K562 (cell line): ENCODE measurements around the gene FRMD5. TPM values are rescaled to one million over a fixed set of nuclear protein-coding genes. Genes with fewer than 3 reads are reported as not detected.

Experiments used
- ATAC-seq: fragments of 200-7000 bp; cut with Tn5 transposase; 3 replicates; pipeline ENCODE4 v1.9.1; 2020; ENCODE audit warnings: moderate library complexity
- BruUV-seq: library from RNA; stranded (reverse); fragments of 400-500 nt; replicated peaks from 2 replicates; lab custom pipeline; 2021; lab: Mats Ljungman, UMichigan
- CTCF ChIA-PET: fragments of 300-600 bp; formaldehyde crosslinking; extraction: SDS; loops from one replicate; lab custom pipeline; 2021; ENCODE audit warnings: low intra/inter-chr PET ratio; lab: Yijun Ruan, JAX
- POLR2A ChIA-PET: fragments of 300-600, 350-650 bp; sonication (Branson Sonifier 250); formaldehyde crosslinking; extraction: SDS; loops from one replicate; lab custom pipeline; 2021; ENCODE audit warnings: antibody characterized with exemption, inconsistent platforms; lab: Yijun Ruan, JAX
- DNase-seq, 4 experiments: peaks; one replicate each; pipeline versions ENCODE4 v3.0.0 to v3.0.0-alpha.2; 2011 to 2018; ENCODE audit warnings: low spot score in 3 of 4, mixed read lengths in 3 of 4; ENCODE audit errors: extremely low read depth in 1 of 4
- FAIRE-seq: peaks from 2 replicates; lab custom pipeline; 2011; peaks lifted over from hg19 to GRCh38; lab: Jason Lieb, UNC
- H2AFZ ChIP-seq: 2 replicates; pipeline ENCODE4 v1.6.0; 2011; ENCODE audit warnings: low read depth, low read length, control low read depth, inconsistent platforms
- H3K27ac ChIP-seq: fragments of 200-600 bp; 3 replicates; pipeline ENCODE4 v1.8.0; 2011; ENCODE audit warnings: low read depth, mild to moderate bottlenecking, control low read depth, inconsistent platforms, low read length, moderate library complexity, mixed read lengths; ENCODE audit errors: extremely low read depth
- H3K27me3 ChIP-seq, 2 experiments: fragments of 300-600 bp in 1 of 2; 2 replicates in 1 of 2; 3 replicates in 1 of 2; pipeline versions ENCODE4 v1.6.0 to v1.8.0; 2011; ENCODE audit warnings: inconsistent platforms in 2 of 2, low read length in 2 of 2, mild to moderate bottlenecking in 1 of 2, mixed read lengths in 1 of 2, moderate library complexity in 1 of 2; ENCODE audit not compliant: control insufficient read depth in 2 of 2, insufficient read depth in 2 of 2
- H3K36me3 ChIP-seq: fragments of 300-600 bp; 3 replicates; pipeline ENCODE4 v1.8.0; 2011; ENCODE audit warnings: mild to moderate bottlenecking, low read length, inconsistent platforms; ENCODE audit not compliant: control insufficient read depth, insufficient read depth
- H3K4me1 ChIP-seq, 2 experiments: fragments of 200-600 bp in 1 of 2; replicated peaks in 1 of 2; 2 replicates in 1 of 2; 3 replicates in 1 of 2; pipeline versions ENCODE4 v1.5.1 to v1.8.0; 2011; ENCODE audit warnings: inconsistent platforms in 2 of 2, low read length in 2 of 2, mild to moderate bottlenecking in 1 of 2, mixed read lengths in 1 of 2, moderate library complexity in 1 of 2; ENCODE audit not compliant: control insufficient read depth in 2 of 2, insufficient read depth in 2 of 2
- H3K4me2 ChIP-seq: 2 replicates; pipeline ENCODE4 v1.6.1; 2011; ENCODE audit warnings: low read length, control low read depth, inconsistent platforms, mixed read lengths; ENCODE audit not compliant: insufficient read depth
- H3K4me3 ChIP-seq: fragments of 200-600 bp; sonication (generic), shearing (Covaris generic); 2 replicates; pipeline ENCODE4 v1.5.1; 2016; ENCODE audit warnings: control low read depth, inconsistent platforms
- H3K79me2 ChIP-seq: fragments of 200-600 bp; 3 replicates; pipeline ENCODE4 v1.8.0; 2011; ENCODE audit warnings: low read length, inconsistent platforms; ENCODE audit not compliant: control insufficient read depth, insufficient read depth
- H3K9ac ChIP-seq, 2 experiments: 2 replicates each; pipeline versions ENCODE4 v1.6.0 to v1.6.1; 2011; ENCODE audit warnings: low read depth in 2 of 2, low read length in 2 of 2, control low read depth in 1 of 2, inconsistent platforms in 1 of 2, mild to moderate bottlenecking in 1 of 2, mixed read lengths in 1 of 2; ENCODE audit not compliant: insufficient read depth in 1 of 2
- H3K9me1 ChIP-seq: one replicate; pipeline ENCODE4 v1.6.0; 2011; ENCODE audit warnings: inconsistent platforms, mild to moderate bottlenecking, low read length, moderate library complexity; ENCODE audit not compliant: control insufficient read depth, insufficient read depth
- H3K9me3 ChIP-seq: replicated peaks from 2 replicates; pipeline ENCODE4 v1.5.1; 2011; ENCODE audit warnings: low read depth, low read length, inconsistent platforms; ENCODE audit not compliant: control insufficient read depth, insufficient read depth
- H4K20me1 ChIP-seq: replicated peaks from 2 replicates; pipeline ENCODE4 v1.6.1; 2011; ENCODE audit warnings: low read length, inconsistent platforms, mixed read lengths; ENCODE audit not compliant: control insufficient read depth, insufficient read depth
- ERF ChIP-seq: fragments of 450-650 bp; formaldehyde crosslinking; IDR thresholded peaks from 2 replicates; pipeline ENCODE4 v1.4.0; 2020; ENCODE audit warnings: mild to moderate bottlenecking, mixed read lengths
- FOSL1 ChIP-seq: fragments of 200-800 bp; sonication (Bioruptor generic); conservative IDR thresholded peaks from 2 replicates; pipeline ENCODE4 v1.6.1; 2016; ENCODE audit warnings: missing genetic modification characterization, missing compliant biosample characterization
- GABPB1 ChIP-seq: sonication (generic); formaldehyde crosslinking; IDR thresholded peaks from 2 replicates; pipeline ENCODE4 v1.8.0; 2022; ENCODE audit warnings: mild to moderate bottlenecking, missing genetic modification reagents
- IRF2 ChIP-seq: sonication (generic); formaldehyde crosslinking; IDR thresholded peaks from 2 replicates; pipeline ENCODE4 v1.8.1; 2022; ENCODE audit warnings: mild to moderate bottlenecking, missing genetic modification reagents
- PHB2 ChIP-seq: fragments of 450-650 bp; IDR thresholded peaks from 2 replicates; pipeline ENCODE4 v1.6.1; 2017; ENCODE audit warnings: low read depth
- RBM15 ChIP-seq: fragments of 200-400 bp; formaldehyde crosslinking; IDR thresholded peaks from 2 replicates; pipeline ENCODE4 v1.6.1; 2018; ENCODE audit warnings: mild to moderate bottlenecking, low read length, moderate library complexity; ENCODE audit not compliant: insufficient read depth
- SMARCC2 ChIP-seq: fragments of 450-650 bp; IDR thresholded peaks from 2 replicates; pipeline ENCODE4 v1.6.1; 2017; ENCODE audit warnings: antibody characterized with exemption, moderate library complexity, mild to moderate bottlenecking, low read depth
- U2AF1 ChIP-seq: fragments of 200-400 bp; formaldehyde crosslinking; optimal IDR thresholded peaks from 2 replicates; pipeline ENCODE3; 2017; ENCODE audit warnings: mild to moderate bottlenecking, low read depth, low read length, moderate library complexity
- ZBTB7A ChIP-seq: IDR thresholded peaks from 2 replicates; pipeline ENCODE4 v1.6.1; 2011; ENCODE audit warnings: low read depth, mild to moderate bottlenecking, low read length, moderate library complexity, borderline replicate concordance; ENCODE audit not compliant: control insufficient read depth
- ZNF23 ChIP-seq: fragments of 250-450 bp; sonication (Bioruptor Pico); IDR thresholded peaks from 2 replicates; pipeline ENCODE4 v1.4.0; 2020; ENCODE audit warnings: mild to moderate bottlenecking
- ZSCAN32 ChIP-seq: fragments of 450-650 bp; formaldehyde crosslinking; IDR thresholded peaks from 2 replicates; pipeline ENCODE4 v1.4.0; 2020; ENCODE audit warnings: mild to moderate bottlenecking, moderate library complexity
- WGBS: fragments of 100-300 bp; shearing (Covaris generic); methylation state at CpG from one replicate; pipeline ENCODE4 v1.1.6; 2016; ENCODE audit warnings: low coverage, mixed read lengths; ENCODE audit not compliant: insufficient coverage; ENCODE audit errors: missing lambda C conversion rate; 5-methylcytosine and 5-hydroxymethylcytosine counted together
- in situ Hi-C: fragments of 300-500 bp; cut with MboI; formaldehyde crosslinking; loops from 4 replicates; pipeline ENCODE4 v1.15.0; 2018; ENCODE audit warnings: inconsistent platforms, mixed read lengths
- intact Hi-C: fragments of 100-400 bp; cut with micrococcal nuclease; formaldehyde crosslinking; loops from 2 replicates; pipeline ENCODE4 v1.14.2; 2022
- polyA plus RNA-seq, 8 experiments: library from polyadenylated mRNA; depleted of rRNA in 4 of 8; stranded (reverse) in 5 of 8; unstranded in 3 of 8; fragments of >200 nt; fragmentation: Nextera tagmentation in 2 of 8; fragmentation: Illumina TruSeq in 1 of 8; extraction: Ambion mirVana in 2 of 8; extraction: Trizol in 1 of 8; gene quantifications; 2 replicates each; pipeline versions ENCODE4 v1.2.1 to v1.2.3, GENCODE V29; 2011 to 2014; ENCODE audit warnings: inconsistent platforms in 1 of 8, missing spikeins in 1 of 8
- total RNA-seq, 7 experiments: library from RNA; depleted of rRNA in 6 of 7; stranded (reverse); fragments of >200 nt in 6 of 7; fragmentation: Illumina TruSeq in 2 of 7; extraction: Trizol in 2 of 7; gene quantifications; 2 replicates each; pipeline versions ENCODE4 v1.2.1 to v1.2.3, GENCODE V29; 2011 to 2021; ENCODE audit warnings: low replicate concordance in 1 of 7
- TF ChIP-seq, protein P1 (sequence below), 2 experiments: IDR thresholded peaks in 1 of 2; conservative IDR thresholded peaks in 1 of 2; 2 replicates each; pipeline ENCODE4 v1.6.1; 2016; ENCODE audit warnings: low read depth in 2 of 2, mild to moderate bottlenecking in 1 of 2, missing compliant biosample characterization in 1 of 2, missing genetic modification characterization in 1 of 2, moderate library complexity in 1 of 2

The FRMD5 gene
- total and polyA plus RNA-seq, 9 of the 15 experiments (the other 6 are each of a cell fraction or from before 2014, with no cell fraction given), result 0.13 to 0.38 TPM; not detected in 7

DNA sequence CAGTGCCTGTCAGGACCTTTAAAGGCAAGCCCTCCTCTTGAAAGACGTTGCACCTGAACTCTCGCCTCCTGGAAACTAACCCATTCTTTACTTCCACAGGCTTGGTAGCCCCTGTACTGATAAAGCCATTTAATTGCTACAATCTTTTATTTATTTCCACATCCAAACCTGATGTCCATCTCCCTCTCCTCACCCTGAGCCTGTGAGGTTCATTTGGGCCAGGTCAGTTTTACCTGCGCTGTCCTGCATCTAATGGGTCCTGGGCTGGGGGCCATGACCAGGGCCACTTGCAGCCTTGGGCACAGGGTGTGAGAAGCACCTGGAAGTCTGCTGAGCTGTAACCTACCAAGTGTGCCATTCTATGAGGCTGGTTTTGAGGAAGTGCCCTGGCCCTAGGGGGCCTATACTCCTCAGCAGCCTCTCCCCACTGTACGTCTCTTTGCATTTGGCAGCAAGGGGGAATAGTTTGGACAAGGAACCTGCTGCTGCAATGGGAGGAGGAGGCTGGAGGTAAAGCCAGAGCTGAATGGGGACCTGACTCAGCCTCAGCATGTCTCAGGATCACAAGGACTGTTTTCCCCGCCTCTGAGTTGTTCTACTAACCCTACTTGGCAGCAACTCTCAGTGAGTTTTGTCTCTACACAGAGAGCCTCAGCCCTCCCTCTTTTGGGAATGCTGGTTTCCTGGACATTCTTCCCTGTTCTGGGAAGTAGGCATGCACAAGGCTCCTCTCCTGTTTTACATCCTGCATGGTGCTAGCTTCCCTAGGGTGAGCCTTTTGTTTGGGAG, 314.5 kb downstream of the FRMD5 start:
- CTCF ChIA-PET, result no interaction called here
- peaks cover 51% of the 10 kb centered on the region for H3K36me3 ChIP-seq
- H3K27me3 ChIP-seq, result no peaks in the 10 kb centered on the region
- intact Hi-C loops (no loop called here), in situ Hi-C loops (no loop called here)
- WGBS, result 84% methylated on average over 5 of the region's 5 CpGs
- ATAC-seq (no peak; the same call in 2 of the 3 replicates), DNase-seq (no peak), FAIRE-seq (no peak)
- H3K4me2 ChIP-seq, result no peak overlapping the region
- H2AFZ ChIP-seq, result no peak overlapping the region
- H3K9me1 ChIP-seq, result no peaks in the 10 kb centered on the region
- no peak overlapping the region for H3K4me3 ChIP-seq
- no peaks in the 10 kb centered on the region; the same call in 1 of the 2 replicates for H4K20me1 ChIP-seq
- TF ChIP-seq ERF (no peak), IRF2 (no peak), ZNF23 (CRISPR knock-in tag) (no peak), FOSL1 (tag) (no peak), PHB2 (no peak), SMARCC2 (no peak), RBM15 (no peak), U2AF1 (no peak), ZSCAN32 (CRISPR knock-in tag) (no peak), ZBTB7A (no peak), GABPB1 (CRISPR knock-in tag) (no peak)
- TF ChIP-seq, protein P1, sequence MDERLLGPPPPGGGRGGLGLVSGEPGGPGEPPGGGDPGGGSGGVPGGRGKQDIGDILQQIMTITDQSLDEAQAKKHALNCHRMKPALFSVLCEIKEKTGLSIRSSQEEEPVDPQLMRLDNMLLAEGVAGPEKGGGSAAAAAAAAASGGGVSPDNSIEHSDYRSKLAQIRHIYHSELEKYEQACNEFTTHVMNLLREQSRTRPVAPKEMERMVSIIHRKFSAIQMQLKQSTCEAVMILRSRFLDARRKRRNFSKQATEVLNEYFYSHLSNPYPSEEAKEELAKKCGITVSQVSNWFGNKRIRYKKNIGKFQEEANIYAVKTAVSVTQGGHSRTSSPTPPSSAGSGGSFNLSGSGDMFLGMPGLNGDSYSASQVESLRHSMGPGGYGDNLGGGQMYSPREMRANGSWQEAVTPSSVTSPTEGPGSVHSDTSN (CRISPR knock-in tag; IDR thresholded peaks at IDR 0.05; ENCODE audit: low read depth), result no peak
- TF ChIP-seq, protein P1 (tag; conservative IDR thresholded peaks at IDR 0.05; ENCODE audit: low read depth), result no peak
- H3K27ac ChIP-seq, result no peak overlapping the region
- BruUV-seq, result no TSS peak
- POLR2A ChIA-PET, result interaction anchor here (1.0 to 2.0 kb wide), 2 partner anchors 10 to 408 kb away, joined by 3 to 8 read pairs; partner anchors contain the start of gene GOLM2
- H3K4me1 ChIP-seq, result no peaks in the 10 kb centered on the region
- H3K79me2 ChIP-seq, result no peaks in the 10 kb centered on the region
- no peaks in the 10 kb centered on the region for H3K9me3 ChIP-seq
- H3K9ac ChIP-seq, result no peak overlapping the region
